IPS-15b (cell line): Measurements from ENCODE around the gene DLGAP1.

Experiments used
- H3K27me3 ChIP-seq: one replicate; pipeline ENCODE4 v1.6.1; 2013; ENCODE audit warnings: low read length; ENCODE audit not compliant: control insufficient read depth, insufficient read depth
- H3K36me3 ChIP-seq: one replicate; pipeline ENCODE4 v1.6.1; 2013; ENCODE audit warnings: low read length; ENCODE audit not compliant: control insufficient read depth, insufficient read depth
- H3K4me1 ChIP-seq: one replicate; pipeline ENCODE4 v1.6.1; 2013; ENCODE audit warnings: mild to moderate bottlenecking, low read length; ENCODE audit not compliant: control insufficient read depth, insufficient read depth
- H3K4me3 ChIP-seq: one replicate; pipeline ENCODE4 v1.5.1; 2013; ENCODE audit warnings: low read depth, low read length
- H3K9ac ChIP-seq: one replicate; pipeline ENCODE4 v1.6.1; 2013; ENCODE audit warnings: low read depth, mild to moderate bottlenecking, low read length
- H3K9me3 ChIP-seq: one replicate; pipeline ENCODE4 v1.6.1; 2013; ENCODE audit warnings: mild to moderate bottlenecking, low read length; ENCODE audit not compliant: control insufficient read depth, insufficient read depth

The DLGAP1 gene

DNA sequence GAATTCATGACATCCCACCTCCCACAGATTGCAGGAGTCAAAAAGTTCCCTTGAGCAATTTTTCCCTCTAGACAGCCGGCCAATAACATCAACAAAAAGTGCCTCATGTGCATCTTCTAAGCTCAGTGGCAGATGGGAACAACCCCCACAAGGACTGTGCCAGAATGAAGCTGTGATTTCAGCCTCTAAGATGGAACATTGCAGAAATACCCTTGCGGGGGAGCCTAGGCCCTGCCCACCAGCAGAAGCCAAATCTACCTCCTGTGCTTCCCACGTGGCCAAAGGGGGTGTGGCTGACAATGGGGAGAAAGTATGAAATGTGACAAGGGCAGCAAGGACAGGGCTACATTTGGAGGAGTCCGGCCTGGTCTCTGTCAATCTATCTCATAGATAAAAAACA, 522.8 kb downstream of the DLGAP1 start:
- Histone ChIP-seq H3K9me3 (no peaks in the 10 kb centered on the region), H3K36me3 (no peaks in the 10 kb centered on the region), H3K27me3 (no peaks in the 10 kb centered on the region), H3K4me3 (no peak overlapping the region), H3K9ac (no peak overlapping the region), H3K4me1 (peaks cover 2% of the 10 kb centered on the region)

DNA sequence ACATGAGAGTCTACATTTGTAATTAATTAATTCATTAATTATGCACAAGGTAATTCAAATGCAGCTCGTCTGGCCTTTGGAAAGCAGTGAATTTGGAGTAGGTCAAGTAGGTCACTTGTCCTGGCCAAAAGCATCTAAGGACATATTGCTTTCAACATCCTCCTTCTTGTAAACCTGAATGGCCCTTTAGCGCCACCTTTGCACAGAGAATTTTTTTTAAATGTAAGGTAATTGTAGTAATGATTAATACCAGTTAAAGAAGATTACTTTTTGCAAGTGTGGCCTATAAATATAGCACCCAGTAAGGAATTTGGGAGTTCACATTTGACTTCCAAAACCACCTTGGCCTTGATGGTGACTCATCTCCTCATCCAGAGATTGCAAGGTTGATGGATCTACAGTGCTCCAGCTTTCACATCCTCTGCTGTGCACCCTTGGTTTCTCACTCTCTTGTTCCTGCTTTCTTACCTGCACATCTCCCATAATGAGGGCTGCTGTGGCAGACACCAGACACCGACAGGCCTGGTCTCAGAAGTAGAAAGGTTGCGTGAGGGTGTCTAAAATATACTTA, 523.5 kb downstream of the DLGAP1 start:
- H3K4me1 ChIP-seq = peaks cover 2% of the 10 kb centered on the region
- no peaks in the 10 kb centered on the region for H3K36me3 ChIP-seq

DNA sequence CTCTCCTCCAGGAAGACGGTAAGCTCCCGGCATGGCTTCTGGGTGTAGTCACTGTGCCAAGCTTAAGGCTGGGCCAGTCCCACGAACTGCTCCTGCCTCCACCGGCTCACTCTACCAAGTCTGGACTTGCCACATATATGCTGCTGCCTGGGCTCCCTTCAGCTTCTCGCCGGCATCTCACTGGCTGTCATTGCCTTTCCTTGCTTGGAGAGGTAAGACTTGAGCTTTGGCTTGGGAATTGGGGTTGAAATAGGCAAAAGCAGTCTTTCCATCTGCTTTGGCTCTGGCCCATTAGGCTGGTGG, 524.1 kb downstream of the DLGAP1 start:
- Histone ChIP-seq H3K9me3 (no peaks in the 10 kb centered on the region), H3K4me3 (no peak overlapping the region), H3K36me3 (no peaks in the 10 kb centered on the region), H3K27me3 (no peaks in the 10 kb centered on the region), H3K4me1 (peaks cover 2% of the 10 kb centered on the region), H3K9ac (no peak overlapping the region)

More for the DNA sequence above, 523.5 kb downstream of the DLGAP1 start:
- H3K27me3 ChIP-seq = no peaks in the 10 kb centered on the region
- no peak overlapping the region for H3K4me3 ChIP-seq
- H3K9ac ChIP-seq = no peak overlapping the region
- no peaks in the 10 kb centered on the region for H3K9me3 ChIP-seq

DNA sequence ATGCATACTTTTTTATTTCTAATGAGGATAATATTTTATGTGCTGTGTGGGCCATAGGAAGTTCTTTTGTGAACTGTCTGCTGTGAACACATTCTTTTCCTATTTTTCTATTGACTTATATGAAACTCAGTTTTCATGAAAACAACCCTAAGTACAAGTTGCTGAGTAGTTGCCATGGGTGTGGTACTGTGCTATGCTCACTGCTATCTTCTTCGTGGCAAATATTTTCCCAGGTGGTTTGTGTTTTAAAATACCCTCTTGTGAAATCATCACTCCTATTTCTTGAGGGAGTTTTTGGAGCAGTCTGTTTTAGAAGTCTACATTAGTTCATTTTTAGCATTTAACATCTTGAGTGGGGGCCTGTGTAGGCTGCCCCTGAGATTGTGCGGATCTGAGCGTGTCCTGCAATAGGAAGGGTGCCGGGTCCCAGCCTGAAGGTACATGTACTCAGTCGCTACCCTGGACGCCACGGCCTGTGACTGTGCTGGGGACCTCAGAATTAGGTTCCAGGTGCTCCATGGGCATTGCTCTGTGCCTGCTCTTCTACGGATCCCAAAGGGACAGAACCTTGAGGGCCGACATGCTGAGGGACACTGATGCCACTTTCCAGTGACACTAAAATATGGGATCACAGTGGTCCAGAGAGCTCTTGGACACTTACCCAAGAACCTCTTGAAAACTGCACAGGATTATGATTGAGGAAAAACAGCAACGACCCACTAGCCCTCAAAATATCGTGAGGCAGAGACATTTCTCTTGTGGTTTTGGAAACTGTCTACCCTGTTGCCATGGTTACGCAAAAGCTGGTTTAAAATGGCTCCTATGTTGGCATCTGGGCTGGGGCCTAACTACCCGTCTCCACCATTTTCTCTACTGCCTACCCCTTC, 524.7 kb downstream of the DLGAP1 start:
- no peaks in the 10 kb centered on the region for H3K9me3 ChIP-seq
- H3K36me3 ChIP-seq = no peaks in the 10 kb centered on the region
- no peak overlapping the region for H3K4me3 ChIP-seq
- peaks cover 2% of the 10 kb centered on the region for H3K4me1 ChIP-seq
- no peak overlapping the region for H3K9ac ChIP-seq
- H3K27me3 ChIP-seq = no peaks in the 10 kb centered on the region

DNA sequence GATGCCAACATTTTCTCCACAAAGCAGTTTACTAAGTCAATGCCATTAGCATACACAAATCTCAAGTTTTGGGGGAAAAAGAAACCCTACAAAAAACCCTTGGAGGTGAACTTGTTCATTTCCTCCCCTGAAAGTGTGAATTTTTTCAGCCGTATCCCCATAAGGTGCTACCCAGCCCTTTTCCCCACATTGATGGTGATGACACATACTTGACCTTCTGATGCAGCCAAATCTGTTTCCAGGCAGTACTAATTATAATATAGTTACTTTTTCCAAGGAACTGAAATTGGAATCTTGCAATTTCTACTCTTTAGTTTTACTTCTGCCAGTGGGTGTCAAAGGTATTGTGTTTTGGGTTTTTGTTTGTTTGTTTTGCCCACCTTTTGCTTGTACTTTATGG, 530.7 kb downstream of the DLGAP1 start:
- H3K4me1 ChIP-seq = no peaks in the 10 kb centered on the region
- H3K9ac ChIP-seq = no peak overlapping the region

DNA sequence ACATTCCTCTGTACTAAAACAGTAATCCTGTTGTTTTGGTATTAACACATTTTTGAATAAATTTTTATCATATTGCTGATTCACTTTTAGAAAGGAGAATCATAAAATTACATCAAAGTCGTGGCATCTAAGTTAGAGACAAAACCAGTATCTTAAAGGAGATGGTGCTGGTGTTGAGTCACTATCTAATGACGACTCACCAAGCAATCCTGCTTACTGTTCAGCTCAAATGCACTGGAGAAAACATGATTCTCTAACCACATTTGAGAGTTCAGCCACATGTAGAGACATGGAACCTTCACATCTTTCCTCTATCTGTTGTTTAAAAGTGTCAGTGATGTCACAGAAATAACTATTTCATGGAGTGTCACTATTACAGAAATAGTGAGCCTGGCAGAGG, 531.4 kb downstream of the DLGAP1 start:
- Histone ChIP-seq H3K9me3 (no peaks in the 10 kb centered on the region), H3K4me3 (no peak overlapping the region), H3K36me3 (no peaks in the 10 kb centered on the region), H3K9ac (no peak overlapping the region), H3K27me3 (no peaks in the 10 kb centered on the region), H3K4me1 (no peaks in the 10 kb centered on the region)

More for the DNA sequence above, 530.7 kb downstream of the DLGAP1 start:
- Histone ChIP-seq H3K4me3 (no peak overlapping the region), H3K9me3 (no peaks in the 10 kb centered on the region), H3K27me3 (no peaks in the 10 kb centered on the region), H3K36me3 (no peaks in the 10 kb centered on the region)

DNA sequence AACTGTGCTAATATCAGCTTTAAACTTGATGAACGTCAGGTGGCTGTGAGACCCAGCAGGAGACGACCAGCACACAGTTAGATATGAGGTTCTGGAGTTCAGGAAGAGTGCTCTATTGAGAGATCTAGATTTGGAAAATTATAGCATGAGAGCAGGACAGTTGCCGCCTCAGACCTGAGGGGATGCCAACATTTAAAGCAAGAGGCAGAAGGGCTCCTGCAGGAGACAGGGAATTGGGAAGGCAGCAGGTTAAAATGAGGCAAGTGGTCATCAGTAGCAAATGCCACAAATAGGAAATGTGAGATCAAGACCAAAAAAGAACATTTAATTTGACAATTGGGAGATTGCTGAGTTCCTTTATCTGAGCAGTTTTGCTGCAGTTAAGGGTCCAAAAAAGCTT, 533.3 kb downstream of the DLGAP1 start:
- peaks cover 3% of the 10 kb centered on the region for H3K4me1 ChIP-seq

DNA sequence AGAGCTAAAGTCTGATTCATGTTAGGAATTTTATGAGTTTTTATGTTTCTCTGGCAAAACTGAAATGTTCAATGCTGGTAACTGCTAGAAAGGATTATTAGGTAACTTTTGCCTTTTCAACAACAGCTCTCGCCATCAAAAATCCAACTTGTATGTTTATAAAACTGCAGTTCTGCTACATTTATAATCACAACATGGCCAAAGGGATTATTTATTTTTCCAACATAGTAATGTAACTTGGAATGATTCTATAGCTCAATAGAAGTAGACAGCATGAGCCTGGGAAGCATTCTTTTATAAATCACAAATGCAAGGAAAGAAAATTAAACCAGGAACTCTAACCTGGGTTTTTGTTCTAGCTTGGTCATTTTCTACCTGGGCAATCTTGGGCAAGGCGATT, 534.3 kb downstream of the DLGAP1 start:
- no peak overlapping the region for H3K4me3 ChIP-seq

More for the DNA sequence above, 533.3 kb downstream of the DLGAP1 start:
- H3K27me3 ChIP-seq = no peaks in the 10 kb centered on the region
- H3K4me3 ChIP-seq = no peak overlapping the region
- H3K9me3 ChIP-seq = no peaks in the 10 kb centered on the region
- H3K9ac ChIP-seq = no peak overlapping the region
- H3K36me3 ChIP-seq = no peaks in the 10 kb centered on the region

DNA sequence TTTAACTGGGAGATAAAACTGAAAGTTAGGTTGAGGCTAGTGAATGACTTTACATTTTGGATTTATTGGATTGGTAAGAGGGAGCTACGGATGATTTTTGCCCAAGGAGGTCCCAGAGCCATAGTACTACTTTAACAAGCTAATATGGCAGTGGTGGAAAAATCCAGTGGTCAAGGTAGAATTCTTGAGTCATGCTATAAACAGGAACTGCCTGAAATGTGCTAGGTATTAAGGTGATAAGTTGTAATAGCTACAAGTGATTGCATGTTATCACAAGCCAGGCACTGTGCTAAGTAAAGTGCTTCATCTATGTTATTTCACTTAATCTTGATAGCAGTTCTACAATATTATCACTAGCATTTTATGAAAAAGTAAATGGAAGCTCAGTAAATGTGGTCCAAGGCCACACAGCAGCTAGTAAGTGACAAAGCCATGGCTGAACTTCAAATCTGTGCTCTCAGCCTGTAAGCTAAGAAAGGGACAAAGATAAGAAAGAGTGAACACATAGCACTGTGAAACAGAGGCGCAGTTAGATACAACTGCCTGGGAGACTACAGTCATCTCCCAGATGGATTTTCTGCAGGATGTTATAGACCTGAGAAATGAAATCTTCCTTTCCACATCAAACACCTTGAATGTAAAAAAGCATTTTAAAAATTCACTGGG, 535.6 kb downstream of the DLGAP1 start:
- Histone ChIP-seq H3K4me3 (no peak overlapping the region), H3K9me3 (no peaks in the 10 kb centered on the region), H3K36me3 (no peaks in the 10 kb centered on the region), H3K27me3 (no peaks in the 10 kb centered on the region), H3K4me1 (peaks cover 3% of the 10 kb centered on the region), H3K9ac (no peak overlapping the region)

More for the DNA sequence above, 534.3 kb downstream of the DLGAP1 start:
- Histone ChIP-seq H3K9me3 (no peaks in the 10 kb centered on the region), H3K27me3 (no peaks in the 10 kb centered on the region), H3K36me3 (no peaks in the 10 kb centered on the region), H3K9ac (no peak overlapping the region), H3K4me1 (peaks cover 3% of the 10 kb centered on the region)

DNA sequence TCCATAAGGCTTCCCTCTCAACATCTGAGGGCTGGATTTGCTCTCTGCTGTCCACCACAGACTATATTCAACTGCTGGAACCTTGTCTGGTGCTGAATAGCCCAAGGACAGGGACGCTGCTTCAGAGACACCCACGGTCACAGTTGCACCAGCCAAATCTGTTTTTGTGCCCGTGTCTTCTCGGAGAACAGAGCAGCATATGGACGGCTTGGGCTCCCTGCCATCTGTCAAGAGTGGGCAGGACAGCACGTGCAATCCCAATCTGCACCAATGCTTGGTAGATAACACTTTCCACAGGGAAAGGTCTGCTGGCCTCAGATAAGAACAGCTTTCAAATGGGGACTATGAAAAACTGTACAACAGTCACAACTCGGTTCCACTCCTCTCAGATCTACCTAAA, 539.0 kb downstream of the DLGAP1 start:
- Histone ChIP-seq H3K4me3 (no peak overlapping the region), H3K27me3 (no peaks in the 10 kb centered on the region), H3K36me3 (no peaks in the 10 kb centered on the region), H3K9ac (no peak overlapping the region), H3K4me1 (peaks cover 3% of the 10 kb centered on the region), H3K9me3 (no peaks in the 10 kb centered on the region)

DNA sequence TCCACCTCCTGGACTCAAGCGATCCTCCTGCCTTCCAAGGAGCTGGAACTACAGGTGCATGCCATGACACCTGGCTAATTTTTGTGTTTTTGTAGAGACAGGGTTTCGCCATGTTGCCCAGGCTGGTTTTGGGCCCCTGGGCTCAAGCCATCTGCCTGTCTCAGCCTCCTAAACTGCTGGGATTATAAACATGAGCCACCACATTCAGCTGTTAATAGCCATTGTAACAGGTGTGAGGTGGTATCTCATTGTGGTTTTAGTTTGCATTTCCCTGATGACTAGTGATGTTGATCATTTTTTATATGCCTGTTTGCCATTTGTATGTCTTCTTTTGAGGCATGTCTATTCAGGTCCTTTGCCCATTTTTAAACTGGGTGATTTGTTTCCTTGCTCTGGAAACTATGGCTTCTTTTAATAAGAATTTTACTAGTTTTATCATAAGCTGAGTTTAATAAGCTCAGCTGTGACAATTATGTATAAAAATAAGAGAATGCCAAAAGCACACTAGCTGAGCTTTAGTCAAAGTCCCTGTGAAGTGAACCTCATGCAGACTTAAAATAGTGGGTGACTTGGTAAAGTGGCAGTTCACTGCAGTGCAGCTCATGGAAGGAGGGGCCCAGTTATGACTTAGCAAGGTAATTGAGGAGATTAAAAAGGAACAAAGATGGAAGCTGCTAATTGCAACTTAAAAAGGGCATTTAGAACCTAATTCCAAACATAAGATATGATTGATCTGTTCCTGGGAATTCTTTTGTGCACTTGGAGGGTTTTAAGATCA, 540.1 kb downstream of the DLGAP1 start:
- Histone ChIP-seq H3K27me3 (no peaks in the 10 kb centered on the region), H3K9me3 (no peaks in the 10 kb centered on the region), H3K9ac (no peak overlapping the region), H3K36me3 (no peaks in the 10 kb centered on the region), H3K4me1 (peaks cover 3% of the 10 kb centered on the region), H3K4me3 (no peak overlapping the region)
